Measurements from ENCODE around the gene DHDDS. TPM values are rescaled to one million over a fixed set of nuclear protein-coding genes. Genes with fewer than 3 reads are reported as not detected.

DHDDS gene
- total and polyA plus RNA-seq, 2 of the 13 experiments (the other 11 are each of a cell fraction or from before 2014, with no cell fraction given), result 18.9 to 28.3 TPM

GRCh38 chr1:26409191-26409807, 22.8 kb upstream of the DHDDS start (continued):
- no peak for TF ChIP-seq ZNF646 (CRISPR knock-in tag; IDR thresholded peaks at IDR 0.05)
- TF ChIP-seq, protein P1, sequence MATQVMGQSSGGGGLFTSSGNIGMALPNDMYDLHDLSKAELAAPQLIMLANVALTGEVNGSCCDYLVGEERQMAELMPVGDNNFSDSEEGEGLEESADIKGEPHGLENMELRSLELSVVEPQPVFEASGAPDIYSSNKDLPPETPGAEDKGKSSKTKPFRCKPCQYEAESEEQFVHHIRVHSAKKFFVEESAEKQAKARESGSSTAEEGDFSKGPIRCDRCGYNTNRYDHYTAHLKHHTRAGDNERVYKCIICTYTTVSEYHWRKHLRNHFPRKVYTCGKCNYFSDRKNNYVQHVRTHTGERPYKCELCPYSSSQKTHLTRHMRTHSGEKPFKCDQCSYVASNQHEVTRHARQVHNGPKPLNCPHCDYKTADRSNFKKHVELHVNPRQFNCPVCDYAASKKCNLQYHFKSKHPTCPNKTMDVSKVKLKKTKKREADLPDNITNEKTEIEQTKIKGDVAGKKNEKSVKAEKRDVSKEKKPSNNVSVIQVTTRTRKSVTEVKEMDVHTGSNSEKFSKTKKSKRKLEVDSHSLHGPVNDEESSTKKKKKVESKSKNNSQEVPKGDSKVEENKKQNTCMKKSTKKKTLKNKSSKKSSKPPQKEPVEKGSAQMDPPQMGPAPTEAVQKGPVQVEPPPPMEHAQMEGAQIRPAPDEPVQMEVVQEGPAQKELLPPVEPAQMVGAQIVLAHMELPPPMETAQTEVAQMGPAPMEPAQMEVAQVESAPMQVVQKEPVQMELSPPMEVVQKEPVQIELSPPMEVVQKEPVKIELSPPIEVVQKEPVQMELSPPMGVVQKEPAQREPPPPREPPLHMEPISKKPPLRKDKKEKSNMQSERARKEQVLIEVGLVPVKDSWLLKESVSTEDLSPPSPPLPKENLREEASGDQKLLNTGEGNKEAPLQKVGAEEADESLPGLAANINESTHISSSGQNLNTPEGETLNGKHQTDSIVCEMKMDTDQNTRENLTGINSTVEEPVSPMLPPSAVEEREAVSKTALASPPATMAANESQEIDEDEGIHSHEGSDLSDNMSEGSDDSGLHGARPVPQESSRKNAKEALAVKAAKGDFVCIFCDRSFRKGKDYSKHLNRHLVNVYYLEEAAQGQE (IDR thresholded peaks at IDR 0.05; ENCODE audit: borderline replicate concordance in 1 of 2, low read depth in 1 of 2, low read length in 2 of 2), result peak in 1 of 2 experiments; percentile 17; a peak in 2 of 4 replicates
